Transverse colon (tissue), 4 donors: Measurements from ENCODE around the gene TNS3.

ENCODE experiments used
- POLR2AphosphoS5 ChIP-seq, 3 donors: sonication (generic); formaldehyde crosslinking; IDR thresholded peaks; one replicate each; pipeline ENCODE4 v1.6.1; 2016; ENCODE audit warnings: antibody characterized with exemption in 3 of 3
- TF ChIP-seq, protein P1 (sequence below), 5 experiments: fragments of 200-600 bp in 3 of 5; fragments of 450-650 bp in 2 of 5; sonication (generic) in 3 of 5; IDR thresholded peaks; 1 replicate in 2 of 5; 2 replicates in 3 of 5; pipeline ENCODE4 v1.5.1; 2016 to 2017; ENCODE audit warnings: antibody characterized with exemption in 5 of 5, inconsistent platforms in 3 of 5, mild to moderate bottlenecking in 2 of 5, moderate library complexity in 1 of 5

DNA sequence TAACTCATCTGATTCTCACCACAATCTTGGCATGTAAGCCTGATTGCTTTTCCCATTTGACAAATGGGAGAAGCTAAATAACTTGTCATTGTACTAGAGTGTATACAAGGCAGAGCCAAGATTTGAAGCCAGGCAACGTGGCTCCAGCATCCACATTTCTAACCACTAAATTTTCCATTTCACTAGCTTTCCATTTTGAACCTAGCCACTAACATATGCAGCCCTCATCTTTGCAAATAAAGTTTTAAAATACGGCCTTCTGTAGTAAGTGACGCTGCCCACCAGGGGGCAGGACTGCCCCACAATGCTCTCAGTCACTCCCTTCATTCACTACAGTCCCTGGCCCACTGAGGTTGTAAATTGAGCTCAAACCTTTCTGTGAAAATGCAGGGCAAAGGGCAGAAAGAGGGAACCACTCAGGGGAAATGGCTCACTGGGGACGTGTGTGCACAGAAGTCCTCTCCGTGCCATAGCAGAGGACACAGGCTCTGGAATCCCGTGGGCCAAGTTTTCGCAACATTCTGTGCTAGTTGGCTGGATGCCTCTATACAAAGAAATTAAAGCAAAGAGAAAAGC is 315.7 kb downstream of the TNS3 start:
- TF ChIP-seq, protein P1, sequence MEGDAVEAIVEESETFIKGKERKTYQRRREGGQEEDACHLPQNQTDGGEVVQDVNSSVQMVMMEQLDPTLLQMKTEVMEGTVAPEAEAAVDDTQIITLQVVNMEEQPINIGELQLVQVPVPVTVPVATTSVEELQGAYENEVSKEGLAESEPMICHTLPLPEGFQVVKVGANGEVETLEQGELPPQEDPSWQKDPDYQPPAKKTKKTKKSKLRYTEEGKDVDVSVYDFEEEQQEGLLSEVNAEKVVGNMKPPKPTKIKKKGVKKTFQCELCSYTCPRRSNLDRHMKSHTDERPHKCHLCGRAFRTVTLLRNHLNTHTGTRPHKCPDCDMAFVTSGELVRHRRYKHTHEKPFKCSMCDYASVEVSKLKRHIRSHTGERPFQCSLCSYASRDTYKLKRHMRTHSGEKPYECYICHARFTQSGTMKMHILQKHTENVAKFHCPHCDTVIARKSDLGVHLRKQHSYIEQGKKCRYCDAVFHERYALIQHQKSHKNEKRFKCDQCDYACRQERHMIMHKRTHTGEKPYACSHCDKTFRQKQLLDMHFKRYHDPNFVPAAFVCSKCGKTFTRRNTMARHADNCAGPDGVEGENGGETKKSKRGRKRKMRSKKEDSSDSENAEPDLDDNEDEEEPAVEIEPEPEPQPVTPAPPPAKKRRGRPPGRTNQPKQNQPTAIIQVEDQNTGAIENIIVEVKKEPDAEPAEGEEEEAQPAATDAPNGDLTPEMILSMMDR (IDR thresholded peaks at IDR 0.05): peak; percentile 89 to 97 (median 92)
- peak in 2 of 3 donors; percentile 24 to 57 for TF ChIP-seq POLR2AphosphoS5 (IDR thresholded peaks at IDR 0.05)
